Psoas muscle (tissue), 8 donors: ENCODE data around the gene C17orf113. TPM values are rescaled to one million over a fixed set of nuclear protein-coding genes. Genes with fewer than 3 reads are reported as not detected.

Experiments
- ATAC-seq, 4 donors: fragments of 200-7000 bp; cut with Tn5 transposase; one replicate each; pipeline ENCODE4 v1.9.1; 2020; ENCODE audit warnings: moderate library complexity in 3 of 4, mild to moderate bottlenecking in 2 of 4
- DNase-seq, 2 donors: peaks; one replicate each; pipeline ENCODE4 v3.0.0-alpha.2; 2020
- H3K27ac ChIP-seq: fragments of 200-600 bp; one replicate; pipeline ENCODE4 v1.8.0; 2022
- H3K27me3 ChIP-seq, 3 donors: fragments of 200-600 bp in 1 of 3; one replicate each; pipeline versions ENCODE4 v1.6.1 to v1.8.0; 2013 to 2022; ENCODE audit warnings: low read length in 2 of 3, mild to moderate bottlenecking in 2 of 3, moderate library complexity in 1 of 3; ENCODE audit not compliant: insufficient read depth in 3 of 3
- H3K36me3 ChIP-seq, 2 donors: fragments of 200-600 bp in 1 of 2; one replicate each; pipeline versions ENCODE4 v1.6.1 to v1.8.0; 2013 to 2022; ENCODE audit warnings: low read depth in 1 of 2, mild to moderate bottlenecking in 1 of 2, moderate library complexity in 1 of 2; ENCODE audit not compliant: insufficient read depth in 1 of 2
- H3K4me1 ChIP-seq: fragments of 200-600 bp; one replicate; pipeline ENCODE4 v1.8.0; 2022
- H3K4me3 ChIP-seq: fragments of 200-600 bp; one replicate; pipeline ENCODE4 v1.8.0; 2022; ENCODE audit warnings: mild to moderate bottlenecking
- H3K9me3 ChIP-seq: fragments of 200-600 bp; one replicate; pipeline ENCODE4 v1.8.0; 2022
- WGBS, 3 donors: extraction: QIAGEN DNeasy Blood & Tissue Kit; methylation state at CpG; one replicate each; pipeline versions ENCODE4 v1.1.6 to v1.1.7; 2013; 5-methylcytosine and 5-hydroxymethylcytosine counted together
- intact Hi-C, 2 donors: fragments of 100-400 bp; cut with DNase I; formaldehyde crosslinking; loops; one replicate each; pipeline versions ENCODE4 v1.11.0 to v1.14.2; 2022
- polyA plus RNA-seq, 3 donors: library from polyadenylated mRNA; stranded (reverse); fragments of 200-250 nt; gene quantifications; one replicate each; pipeline ENCODE4 v1.2.3, GENCODE V29; 2013
- total RNA-seq, 4 donors: library from RNA; stranded (reverse); fragmentation: NEBNext Ultra II Directional in 2 of 4; extraction: Animal tissue kit (Norgen Biotek cat#: 25700) in 2 of 4; gene quantifications; one replicate each; pipeline versions ENCODE4 v1.2.1 to v1.2.4, GENCODE V29; 2021 to 2023
- TF ChIP-seq, protein P1 (sequence below): fragments of 200-600 bp; IDR thresholded peaks from one replicate; pipeline ENCODE4 v1.8.0; 2022; ENCODE audit warnings: antibody characterized with exemption
- donor health status: healthy with polysubstance abuse.
- donor health status: DM: no; HTN: no; CAD: no; lungs with moderate emphysema.
- donor health status: Bipolar disorder and iron deficiency.
- donor health status: healthy.
- donor health status: DM: yes; HTN: yes; CAD: no.
- donor health status: DM: no; HTN: no; CAD: no.
- donor health status: DM: no; HTN: no; CAD: no.
- donor health status: DM: yes; HTN: yes; CAD: no.

C17orf113 gene
- total and polyA plus RNA-seq, 7 donors: 0.08 to 1.2 (median 0.56) TPM

DNA sequence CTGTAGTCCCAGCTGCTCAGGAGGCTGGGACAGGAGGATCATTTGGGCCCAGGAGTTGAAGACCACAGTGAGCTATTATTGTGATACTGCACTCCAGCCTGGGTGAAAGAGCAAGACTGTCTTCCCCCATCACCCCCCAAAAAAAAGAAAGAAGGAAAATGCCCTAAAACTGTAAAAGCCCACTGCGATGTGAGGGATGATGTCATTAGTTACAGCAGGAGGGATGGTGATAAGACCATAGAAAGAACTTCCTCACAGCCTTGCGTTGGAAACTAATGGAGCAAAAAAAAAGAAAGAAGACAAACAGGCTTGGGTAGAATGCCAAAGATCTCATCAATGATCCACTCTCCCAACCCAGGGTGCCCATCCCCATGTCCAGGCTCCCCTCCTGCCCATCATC, 29.1 kb upstream of the C17orf113 start:
- DNase-seq (no peak), ATAC-seq (no peak)
- TF ChIP-seq, protein P1, sequence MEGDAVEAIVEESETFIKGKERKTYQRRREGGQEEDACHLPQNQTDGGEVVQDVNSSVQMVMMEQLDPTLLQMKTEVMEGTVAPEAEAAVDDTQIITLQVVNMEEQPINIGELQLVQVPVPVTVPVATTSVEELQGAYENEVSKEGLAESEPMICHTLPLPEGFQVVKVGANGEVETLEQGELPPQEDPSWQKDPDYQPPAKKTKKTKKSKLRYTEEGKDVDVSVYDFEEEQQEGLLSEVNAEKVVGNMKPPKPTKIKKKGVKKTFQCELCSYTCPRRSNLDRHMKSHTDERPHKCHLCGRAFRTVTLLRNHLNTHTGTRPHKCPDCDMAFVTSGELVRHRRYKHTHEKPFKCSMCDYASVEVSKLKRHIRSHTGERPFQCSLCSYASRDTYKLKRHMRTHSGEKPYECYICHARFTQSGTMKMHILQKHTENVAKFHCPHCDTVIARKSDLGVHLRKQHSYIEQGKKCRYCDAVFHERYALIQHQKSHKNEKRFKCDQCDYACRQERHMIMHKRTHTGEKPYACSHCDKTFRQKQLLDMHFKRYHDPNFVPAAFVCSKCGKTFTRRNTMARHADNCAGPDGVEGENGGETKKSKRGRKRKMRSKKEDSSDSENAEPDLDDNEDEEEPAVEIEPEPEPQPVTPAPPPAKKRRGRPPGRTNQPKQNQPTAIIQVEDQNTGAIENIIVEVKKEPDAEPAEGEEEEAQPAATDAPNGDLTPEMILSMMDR: no peak
- intact Hi-C loops: no loop called here
- Histone ChIP-seq H3K27me3 (no peaks in the 10 kb centered on the region), H3K9me3 (no peaks in the 10 kb centered on the region), H3K36me3 (no peaks in the 10 kb centered on the region), H3K4me3 (no peak overlapping the region), H3K4me1 (peaks cover 19% of the 10 kb centered on the region), H3K27ac (no peak overlapping the region)
- 82 to 98% (median 98%) methylated on average over 2 of the region's 2 CpGs for WGBS, 3 donors

DNA sequence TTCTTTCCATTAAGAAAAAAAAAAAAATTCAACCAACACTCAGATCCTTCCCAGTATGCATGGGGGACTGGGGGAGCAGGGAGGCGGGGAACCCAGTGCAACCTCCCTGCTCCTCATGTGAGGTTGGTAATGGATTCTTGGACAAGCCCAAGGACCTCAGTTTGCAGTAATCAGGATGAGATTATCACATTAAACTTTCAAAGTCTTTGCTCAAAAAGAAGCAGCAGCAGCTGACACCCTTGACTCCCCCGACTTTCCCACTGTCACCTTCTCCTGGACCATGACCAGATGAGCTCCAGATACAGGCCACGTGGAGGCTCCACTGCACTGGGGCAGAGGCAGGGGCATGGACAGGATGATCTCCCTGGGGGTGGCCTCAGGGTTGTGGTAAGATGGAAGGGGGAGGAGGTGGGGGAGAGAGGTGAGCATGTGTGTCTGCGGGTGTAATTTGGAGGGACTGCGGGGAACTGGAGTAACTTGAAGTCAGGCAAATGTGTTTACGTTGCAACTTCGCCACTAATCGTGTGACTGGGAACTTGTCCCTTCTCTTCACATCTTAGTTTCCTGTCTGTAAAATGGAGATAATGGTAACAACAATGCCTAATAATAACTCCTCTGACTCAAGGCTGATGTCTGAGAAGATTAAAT, 28.1 kb upstream of the C17orf113 start:
- intact Hi-C loops: no loop called here
- peaks cover 19% of the 10 kb centered on the region for H3K4me1 ChIP-seq
- 57 to 63% (median 59%) methylated on average over 8 of the region's 8 CpGs for WGBS, 3 donors
- ATAC-seq: no peak
- DNase-seq: no peak
- no peak overlapping the region for H3K27ac ChIP-seq
- no peaks in the 10 kb centered on the region for H3K36me3 ChIP-seq
- no peaks in the 10 kb centered on the region for H3K9me3 ChIP-seq
- no peak overlapping the region for H3K4me3 ChIP-seq
- TF ChIP-seq, protein P1: no peak
- H3K27me3 ChIP-seq: no peaks in the 10 kb centered on the region

DNA sequence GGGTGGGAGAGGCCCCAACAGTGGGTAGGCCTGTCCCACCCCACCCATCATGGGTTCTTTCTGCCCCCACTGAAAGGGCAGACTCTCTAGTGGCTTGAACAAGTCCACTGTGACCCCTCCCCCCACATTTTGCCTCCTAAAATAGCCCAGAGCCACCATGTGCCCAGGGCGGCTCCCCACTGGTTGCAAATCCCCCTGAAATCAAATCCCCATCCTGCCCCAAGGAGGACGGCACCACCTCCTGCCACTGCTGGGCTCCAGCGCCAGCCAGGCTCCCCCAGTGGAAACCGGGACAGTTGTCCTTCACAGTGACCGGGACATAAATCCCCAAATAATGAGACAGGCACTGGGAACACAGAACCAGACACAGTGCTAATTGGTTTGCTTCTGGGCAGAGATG, 27.4 kb upstream of the C17orf113 start:
- peak overlapping the region; percentile 76 for H3K27ac ChIP-seq
- H3K36me3 ChIP-seq: no peaks in the 10 kb centered on the region
- TF ChIP-seq, protein P1: no peak
- intact Hi-C loops: no loop called here
- no peaks in the 10 kb centered on the region for H3K27me3 ChIP-seq
- no peaks in the 10 kb centered on the region for H3K9me3 ChIP-seq
- 23 to 46% (median 41%) methylated on average over 5 of the region's 5 CpGs for WGBS, 3 donors
- DNase-seq: peak in 1 of 2 donors; percentile 72
- no peak overlapping the region for H3K4me3 ChIP-seq
- ATAC-seq: peak; percentile 43 to 76 (median 57)
- H3K4me1 ChIP-seq: peaks cover 19% of the 10 kb centered on the region

GRCh38 chr17:42076797-42077559, 26.6 kb upstream of the C17orf113 start:
- intact Hi-C loops: no loop called here
- Histone ChIP-seq H3K27ac (peak overlapping the region; percentile 76), H3K9me3 (no peaks in the 10 kb centered on the region), H3K4me3 (peak overlapping the region; percentile 18), H3K4me1 (peaks cover 19% of the 10 kb centered on the region), H3K36me3 (no peaks in the 10 kb centered on the region), H3K27me3 (no peaks in the 10 kb centered on the region)
- TF ChIP-seq, protein P1: no peak
- 47 to 69% (median 53%) methylated on average over 4 of the region's 4 CpGs for WGBS, 3 donors
- DNase-seq (no peak), ATAC-seq (peak; percentile 87 to 93 (median 92))
